GM12801 (cell line): ENCODE data around the gene GAB1.

ENCODE experiments used
- CTCF ChIP-seq: IDR thresholded peaks from one replicate; pipeline ENCODE4 v1.5.1; 2011; ENCODE audit warnings: control low read depth; ENCODE audit not compliant: insufficient read length; ENCODE audit errors: extremely low read depth

The GAB1 gene

GRCh38 chr4:143336781-143337599, at the start of gene GAB1:
GAB1 (plus strand) TSS chr4:143336876; CDS start chr4:143337189, 313 bp downstream.
- no peak for TF ChIP-seq CTCF

- TF ChIP-seq CTCF, result no peak
Observed at GRCh38 chr4:143287572-143287923, 49.1 kb upstream of the GAB1 start.

GRCh38 chr4:143288171-143288570, 48.5 kb upstream of the GAB1 start:
- no peak for TF ChIP-seq CTCF

- TF ChIP-seq CTCF, result no peak
Observed at GRCh38 chr4:143289370-143289769, 47.3 kb upstream of the GAB1 start.

- no peak for TF ChIP-seq CTCF
Observed at GRCh38 chr4:143291314-143291713, 45.4 kb upstream of the GAB1 start.

GRCh38 chr4:143292858-143293257, 43.8 kb upstream of the GAB1 start:
- no peak for TF ChIP-seq CTCF

GRCh38 chr4:143294310-143294709, 42.4 kb upstream of the GAB1 start:
- TF ChIP-seq CTCF, result no peak
